DMS114 treated with DMSO at 0.1 percent for 48 hours (cell line): Measurements from ENCODE around the gene ERBB2.
"Not testable (repeated sequence)": the region's sequence is repeated elsewhere in the genome, so short reads cannot be mapped to it uniquely, and the experiment has no call there.

Source experiments
- DNase-seq: peaks from one replicate; lab custom pipeline; 2025; ENCODE audit not compliant: unreplicated experiment; lab: John Stamatoyannopoulos, UW

The ERBB2 gene

DNA sequence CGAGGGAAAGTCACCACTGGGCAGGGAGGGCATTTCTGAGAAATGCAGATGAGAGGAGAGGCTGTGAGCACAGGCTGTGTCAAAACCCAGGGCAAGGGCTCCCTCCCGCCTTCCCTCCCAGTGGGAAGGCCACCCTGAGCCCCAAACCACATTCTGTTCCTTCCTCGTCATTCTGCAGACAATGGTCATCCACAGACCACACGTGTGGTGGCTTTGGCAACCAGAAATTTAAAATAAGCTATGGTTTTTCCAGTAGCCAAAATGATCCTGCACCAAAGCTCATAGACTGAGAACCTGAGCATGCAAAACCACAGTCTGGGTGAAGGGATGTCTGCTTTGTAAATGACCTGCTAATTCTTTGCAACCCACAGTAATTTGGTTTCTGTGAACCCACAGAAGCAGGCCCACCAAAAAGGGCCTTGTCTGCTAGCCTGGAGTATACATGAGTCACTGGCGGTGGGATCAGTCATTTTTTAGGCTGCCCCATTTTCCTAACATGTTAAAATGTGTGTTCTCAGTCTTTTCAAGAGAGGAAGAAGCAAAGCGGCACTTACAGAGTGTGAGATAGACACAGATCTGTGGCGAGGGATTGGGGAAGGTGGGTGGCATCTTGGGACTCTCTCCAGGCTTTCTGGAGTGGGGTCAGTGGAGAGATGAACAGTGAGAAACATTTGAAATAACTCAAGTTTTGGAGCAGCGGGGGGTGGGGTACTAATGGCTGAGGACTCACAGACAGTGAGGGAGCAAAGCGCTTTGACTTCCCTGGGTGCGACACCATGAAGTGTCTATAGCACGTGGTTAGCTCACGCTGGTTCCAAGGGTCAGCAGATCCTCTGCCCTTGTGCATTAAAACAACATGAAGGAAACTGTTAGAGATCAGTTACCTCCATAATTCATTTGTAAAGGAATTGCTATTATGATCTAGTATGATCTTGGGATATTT is 58.3 kb downstream of the ERBB2 start:
- no peak for DNase-seq

DNA sequence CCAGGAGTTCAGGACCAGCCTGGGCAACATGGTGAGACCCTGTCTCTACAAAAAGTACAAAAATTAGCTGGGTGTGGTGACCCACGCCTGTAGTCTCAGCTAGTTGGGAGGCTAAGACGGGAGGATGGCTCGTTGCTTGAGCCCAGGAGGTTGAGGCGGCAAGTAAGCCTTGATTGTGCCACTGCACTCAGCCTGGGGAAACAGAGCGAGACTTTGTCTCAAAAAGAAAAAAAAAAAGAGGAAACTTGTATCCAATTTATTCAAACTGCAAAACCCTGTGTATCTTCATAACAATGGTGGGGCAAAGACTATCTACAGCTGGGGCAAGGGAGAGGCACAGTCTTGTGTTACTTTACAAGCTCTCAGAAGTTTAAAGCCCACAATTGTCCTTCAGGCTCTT is 59.3 kb downstream of the ERBB2 start:
- DNase-seq = no peak

GRCh38 chr17:39761861-39762496 is 62.1 kb downstream of the ERBB2 start:
- DNase-seq = no peak

DNA sequence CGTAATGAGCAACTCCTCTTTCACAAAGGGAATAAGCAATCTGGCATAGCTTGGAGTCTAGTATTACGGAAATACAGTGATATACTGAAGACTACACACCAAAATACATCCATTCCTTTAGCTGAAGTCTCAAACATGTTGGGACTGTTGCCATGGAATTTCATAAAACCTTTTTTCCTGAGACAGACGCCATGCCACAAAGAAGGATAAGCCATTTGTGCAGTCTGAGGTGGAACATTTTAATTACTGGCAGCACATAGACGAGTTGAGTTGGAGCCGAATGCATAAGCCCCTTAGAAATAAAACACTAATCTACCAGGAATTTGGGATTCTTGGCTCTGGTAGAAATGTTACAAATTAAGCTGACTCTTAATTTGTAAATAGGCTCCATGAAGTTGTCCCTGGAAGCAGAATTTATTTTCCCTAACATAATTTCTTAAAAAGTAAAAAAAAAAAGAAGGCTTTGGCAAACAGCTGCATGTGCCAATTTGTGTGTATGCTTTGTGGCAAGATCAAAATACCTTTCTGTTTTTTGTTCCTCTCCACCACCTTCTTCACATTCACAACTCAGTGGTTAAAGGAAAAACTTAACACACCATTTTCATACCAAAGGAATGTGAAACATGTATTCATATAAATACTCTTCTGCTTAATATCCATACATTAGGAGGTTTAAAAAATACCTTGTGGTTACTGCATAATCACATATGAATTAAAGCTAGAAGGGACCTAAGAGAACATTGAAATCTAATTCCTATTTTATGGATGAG is 63.4 kb downstream of the ERBB2 start:
- no peak for DNase-seq

DNA sequence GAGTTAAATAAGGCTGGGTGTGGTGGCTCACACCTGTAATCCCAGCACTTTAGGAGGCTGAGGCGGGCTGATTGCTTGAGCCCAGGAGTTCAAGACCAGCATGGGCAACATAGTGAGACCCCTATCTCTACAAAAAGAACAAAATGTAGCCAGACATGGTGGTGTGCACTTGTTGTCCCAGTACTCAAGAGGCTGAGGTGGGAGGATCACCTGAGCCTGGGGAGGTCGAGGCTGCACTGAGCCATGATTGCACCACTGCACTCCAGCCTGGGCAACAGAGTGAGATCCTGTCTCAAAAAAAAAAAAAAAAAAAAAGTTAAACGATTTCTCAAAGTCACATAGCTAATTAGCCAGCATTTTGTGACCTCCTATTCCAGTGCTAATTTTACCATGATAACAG is 64.3 kb downstream of the ERBB2 start:
- not testable (repeated sequence) for DNase-seq

GRCh38 chr17:39765175-39765574 is 65.3 kb downstream of the ERBB2 start:
- no peak for DNase-seq

DNA sequence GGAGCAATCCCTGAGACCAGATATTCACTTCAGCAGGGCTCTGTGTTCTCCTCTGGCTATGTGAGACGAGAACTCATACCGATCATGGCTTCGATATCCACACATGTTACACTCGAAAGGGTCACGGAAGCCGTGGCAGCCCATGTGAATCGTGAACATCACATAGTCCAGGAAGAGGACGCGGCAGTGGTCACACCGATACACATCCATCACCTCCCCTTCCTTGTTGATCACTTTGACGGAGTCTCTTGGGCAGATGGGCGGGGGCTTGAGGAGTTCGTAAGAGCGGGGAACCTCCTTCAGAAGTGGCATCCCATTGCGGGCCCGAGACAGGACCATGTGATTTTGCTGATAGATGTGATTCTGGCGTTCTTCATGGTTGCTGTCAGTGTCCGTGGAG is 65.9 kb downstream of the ERBB2 start:
- DNase-seq = no peak

GRCh38 chr17:39767147-39767546 is 67.3 kb downstream of the ERBB2 start:
- no peak for DNase-seq

DNA sequence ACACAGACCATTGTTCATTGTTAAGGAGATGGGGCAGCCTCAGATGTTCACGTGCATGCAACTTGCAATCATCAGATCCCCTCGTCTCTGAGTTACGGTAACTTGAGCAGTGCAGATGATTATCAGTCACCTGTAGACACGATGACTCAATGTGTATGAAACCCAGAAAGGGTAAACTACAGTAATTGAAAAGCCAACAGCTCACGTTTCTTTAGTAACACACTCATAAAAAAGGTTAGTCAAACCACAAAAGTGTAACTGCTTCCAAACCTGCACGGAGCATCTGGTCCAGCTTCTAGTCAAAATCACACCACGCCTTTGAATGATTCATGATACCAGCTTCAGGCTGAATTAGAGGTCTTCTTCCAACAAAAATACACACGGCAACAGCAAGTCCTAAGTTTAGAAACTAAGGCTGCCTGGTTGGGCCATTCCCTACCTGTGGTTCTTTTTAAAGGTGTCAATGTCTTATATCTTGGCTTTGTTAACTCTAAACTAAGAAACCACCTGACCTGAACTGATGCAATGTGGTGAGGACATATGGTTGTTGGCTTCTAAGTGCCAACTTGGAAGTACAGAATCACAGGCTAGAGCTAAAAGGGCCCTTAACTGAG is 70.2 kb downstream of the ERBB2 start:
- DNase-seq = no peak

DNA sequence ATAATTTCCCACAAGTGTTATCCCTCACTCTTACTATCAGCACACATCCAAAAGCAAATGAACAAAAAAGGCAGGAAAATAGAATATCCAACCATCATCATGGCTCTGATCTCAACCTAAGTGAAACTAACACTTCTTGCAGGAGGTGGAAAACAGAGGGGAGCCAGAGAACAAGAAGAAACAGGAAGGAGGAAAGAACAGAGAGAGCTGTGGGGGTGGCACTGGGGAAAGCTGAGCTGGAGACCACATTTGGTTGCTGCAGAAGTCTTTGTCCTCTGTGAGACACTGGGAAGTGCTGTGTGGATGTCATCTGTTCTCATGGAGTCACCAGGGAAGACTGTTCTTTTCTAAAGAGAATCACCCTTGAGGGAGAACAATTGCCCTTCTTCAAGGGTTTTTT is 72.6 kb downstream of the ERBB2 start:
- no peak for DNase-seq

GRCh38 chr17:39772987-39773934 is 73.4 kb downstream of the ERBB2 start:
- DNase-seq = no peak

DNA sequence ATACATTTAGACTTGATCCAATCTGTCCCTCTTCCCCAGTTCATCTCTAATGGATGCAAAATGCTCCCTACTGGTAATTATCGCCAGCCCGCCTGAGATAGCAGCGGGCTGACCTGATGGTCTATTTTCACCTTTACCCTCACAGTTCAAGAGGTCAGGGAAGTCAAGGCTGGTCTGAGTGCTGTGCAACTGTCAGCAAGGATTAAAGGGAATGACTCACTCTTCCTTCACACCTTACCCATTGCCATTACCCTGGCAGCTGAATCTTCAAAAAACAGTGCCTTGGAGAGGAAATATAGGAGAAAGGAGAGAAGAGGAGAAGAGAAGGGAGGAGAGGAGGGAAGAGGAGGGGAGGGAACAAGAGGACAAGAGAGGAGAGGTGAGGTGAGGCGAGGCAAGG is 74.2 kb downstream of the ERBB2 start:
- DNase-seq = no peak

GRCh38 chr17:39775031-39775430 is 75.2 kb downstream of the ERBB2 start:
- no peak for DNase-seq

GRCh38 chr17:39776252-39776651 is 76.4 kb downstream of the ERBB2 start:
- no peak for DNase-seq

- no peak for DNase-seq
Observed at GRCh38 chr17:39777534-39778365, 77.9 kb downstream of the ERBB2 start.
